ENCODE results near the gene THSD4.

- TF ChIP-seq, protein P1, sequence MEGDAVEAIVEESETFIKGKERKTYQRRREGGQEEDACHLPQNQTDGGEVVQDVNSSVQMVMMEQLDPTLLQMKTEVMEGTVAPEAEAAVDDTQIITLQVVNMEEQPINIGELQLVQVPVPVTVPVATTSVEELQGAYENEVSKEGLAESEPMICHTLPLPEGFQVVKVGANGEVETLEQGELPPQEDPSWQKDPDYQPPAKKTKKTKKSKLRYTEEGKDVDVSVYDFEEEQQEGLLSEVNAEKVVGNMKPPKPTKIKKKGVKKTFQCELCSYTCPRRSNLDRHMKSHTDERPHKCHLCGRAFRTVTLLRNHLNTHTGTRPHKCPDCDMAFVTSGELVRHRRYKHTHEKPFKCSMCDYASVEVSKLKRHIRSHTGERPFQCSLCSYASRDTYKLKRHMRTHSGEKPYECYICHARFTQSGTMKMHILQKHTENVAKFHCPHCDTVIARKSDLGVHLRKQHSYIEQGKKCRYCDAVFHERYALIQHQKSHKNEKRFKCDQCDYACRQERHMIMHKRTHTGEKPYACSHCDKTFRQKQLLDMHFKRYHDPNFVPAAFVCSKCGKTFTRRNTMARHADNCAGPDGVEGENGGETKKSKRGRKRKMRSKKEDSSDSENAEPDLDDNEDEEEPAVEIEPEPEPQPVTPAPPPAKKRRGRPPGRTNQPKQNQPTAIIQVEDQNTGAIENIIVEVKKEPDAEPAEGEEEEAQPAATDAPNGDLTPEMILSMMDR (conservative IDR thresholded peaks at IDR 0.05; ENCODE audit: low read length), result no peak
- no peak for TF ChIP-seq EZH2phosphoT487 (IDR thresholded peaks at IDR 0.05; ENCODE audit: borderline replicate concordance)
These were observed 129.0 kb downstream of the THSD4 start for GRCh38 chr15:71244250-71244649.

Data from Loucy (cell line).